ENCODE data around the gene OSTM1.
"Not testable (repeated sequence)": the region's sequence is repeated elsewhere in the genome, so short reads cannot be mapped to it uniquely, and the experiment has no call there.

Gene OSTM1

DNA sequence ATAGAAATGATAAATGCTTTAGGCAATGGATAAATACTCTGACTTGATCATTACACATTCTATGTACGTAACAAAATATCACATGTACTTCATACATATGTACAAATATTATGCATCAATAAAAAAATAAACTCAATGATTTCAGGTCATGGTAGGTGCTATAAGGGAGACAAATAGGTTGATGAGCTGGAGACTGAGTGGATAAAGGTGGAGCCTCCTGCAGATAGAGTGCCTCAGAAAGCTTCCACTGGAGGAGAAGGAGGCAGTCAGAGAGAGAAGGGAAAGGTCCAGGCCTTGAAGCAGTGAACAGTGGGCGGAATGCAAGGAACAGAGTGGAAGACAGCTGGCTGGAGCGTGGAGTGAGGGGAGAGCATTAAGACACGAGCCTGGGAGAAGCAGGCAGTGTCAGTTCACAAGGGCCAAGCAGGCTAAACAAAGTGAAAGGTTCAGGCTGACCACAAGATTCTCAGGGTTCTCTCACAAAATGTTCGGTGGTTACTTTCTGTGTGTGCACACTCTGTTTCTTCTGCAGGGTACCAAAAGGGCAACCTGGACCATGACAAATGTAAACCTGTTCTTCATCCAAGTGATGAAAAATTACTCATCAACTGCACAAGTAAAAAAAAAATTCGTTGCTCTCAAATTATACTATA is 60.6 kb downstream of the OSTM1 start:
- no peak for DNase-seq

DNA sequence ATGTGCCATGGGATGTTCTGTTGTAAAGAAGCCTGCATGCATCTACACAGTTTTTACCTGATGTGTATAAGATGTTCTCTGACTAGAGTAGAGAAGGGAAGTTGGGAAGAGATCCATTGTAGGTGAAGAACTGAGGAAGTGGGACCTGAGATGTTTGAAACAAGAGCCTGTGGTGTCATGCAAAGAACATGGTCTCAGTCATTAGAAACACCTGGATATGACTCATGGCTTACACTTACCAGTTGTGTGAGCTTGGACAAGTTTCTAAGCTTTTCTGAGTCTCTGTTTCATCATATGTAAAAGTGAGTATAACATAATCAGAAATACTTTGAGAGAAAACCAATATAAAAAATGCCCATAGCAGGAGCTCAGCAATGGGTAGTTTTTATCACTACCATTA is 64.6 kb downstream of the OSTM1 start:
- no peak for DNase-seq

DNA sequence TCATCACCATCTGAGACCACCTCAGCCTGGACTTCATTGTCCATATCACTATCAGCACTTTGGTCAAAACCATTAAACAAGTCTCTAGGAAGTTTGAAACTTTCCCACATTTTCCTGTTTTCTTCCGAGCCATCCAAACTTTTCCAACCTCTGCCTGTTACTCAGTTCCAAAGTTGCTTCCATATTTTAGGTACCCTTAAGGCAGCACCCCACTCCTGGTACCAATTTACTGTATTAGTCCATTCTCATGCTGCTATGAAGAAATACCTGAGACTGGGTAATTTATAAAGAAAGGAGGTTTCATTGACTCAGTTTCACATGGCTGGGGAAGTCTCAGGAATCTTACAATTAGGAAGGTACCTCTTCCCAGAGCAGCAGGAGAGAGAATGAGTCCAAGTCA is 65.3 kb downstream of the OSTM1 start:
- DNase-seq: not testable (repeated sequence)

DNA sequence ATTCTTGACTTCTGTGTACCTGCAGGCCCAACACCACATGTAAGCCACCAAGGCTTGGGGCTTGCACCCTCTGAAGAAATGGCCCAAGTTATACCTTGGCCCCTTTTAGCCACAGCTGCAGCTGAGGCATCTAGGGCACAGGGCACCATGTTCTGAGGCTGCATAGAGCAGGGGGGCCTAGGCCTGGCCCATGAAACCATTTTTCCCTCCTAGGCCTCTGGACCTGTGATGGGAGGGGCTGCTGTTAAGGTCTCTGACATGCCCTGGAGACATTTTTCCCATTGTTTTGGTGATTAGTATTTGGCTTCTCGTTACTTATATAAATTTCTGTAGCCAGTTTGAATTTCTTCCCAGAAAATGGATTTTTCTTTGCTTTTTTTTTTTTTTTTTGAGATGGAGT is 66.2 kb downstream of the OSTM1 start:
- no peak for DNase-seq

DNA sequence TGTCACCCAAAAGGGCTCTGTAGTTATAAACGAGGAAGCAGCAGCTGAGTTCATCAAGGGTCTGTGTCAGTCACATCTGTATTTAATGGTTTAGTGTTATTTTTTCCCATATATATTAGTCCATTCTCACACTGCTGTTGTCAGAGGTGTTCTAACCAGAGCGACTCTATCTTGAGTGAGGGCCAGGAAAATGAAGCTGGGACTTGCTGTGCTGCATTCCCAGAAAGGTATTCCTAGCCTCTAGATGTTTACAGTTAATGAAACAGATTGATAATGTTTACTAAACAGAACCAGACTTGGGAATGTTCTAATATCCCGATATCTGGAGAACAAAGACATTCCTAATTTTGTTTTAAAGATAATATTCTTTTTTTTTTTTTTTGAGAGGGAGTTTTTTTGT is 68.6 kb downstream of the OSTM1 start:
- DNase-seq: no peak

DNA sequence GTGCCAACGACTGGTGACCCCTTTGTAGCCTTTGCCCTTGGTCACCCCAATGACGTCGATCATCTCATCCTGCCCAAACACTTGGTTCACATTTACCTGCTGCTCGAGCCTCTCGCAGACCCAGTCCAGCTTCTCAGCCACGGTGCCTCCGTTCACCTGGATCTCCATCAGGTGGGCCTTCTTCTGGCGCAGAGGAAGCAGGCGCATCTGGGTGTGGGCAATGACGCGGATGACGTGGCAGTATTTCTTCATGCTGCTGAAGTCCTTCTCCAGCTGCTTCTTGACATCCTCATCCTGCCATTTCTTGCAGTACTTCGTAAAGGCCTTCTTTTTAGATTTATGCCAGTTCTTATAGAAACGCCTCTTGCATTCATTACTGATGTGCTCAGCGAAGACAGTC is 69.7 kb downstream of the OSTM1 start:
- DNase-seq: no peak

DNA sequence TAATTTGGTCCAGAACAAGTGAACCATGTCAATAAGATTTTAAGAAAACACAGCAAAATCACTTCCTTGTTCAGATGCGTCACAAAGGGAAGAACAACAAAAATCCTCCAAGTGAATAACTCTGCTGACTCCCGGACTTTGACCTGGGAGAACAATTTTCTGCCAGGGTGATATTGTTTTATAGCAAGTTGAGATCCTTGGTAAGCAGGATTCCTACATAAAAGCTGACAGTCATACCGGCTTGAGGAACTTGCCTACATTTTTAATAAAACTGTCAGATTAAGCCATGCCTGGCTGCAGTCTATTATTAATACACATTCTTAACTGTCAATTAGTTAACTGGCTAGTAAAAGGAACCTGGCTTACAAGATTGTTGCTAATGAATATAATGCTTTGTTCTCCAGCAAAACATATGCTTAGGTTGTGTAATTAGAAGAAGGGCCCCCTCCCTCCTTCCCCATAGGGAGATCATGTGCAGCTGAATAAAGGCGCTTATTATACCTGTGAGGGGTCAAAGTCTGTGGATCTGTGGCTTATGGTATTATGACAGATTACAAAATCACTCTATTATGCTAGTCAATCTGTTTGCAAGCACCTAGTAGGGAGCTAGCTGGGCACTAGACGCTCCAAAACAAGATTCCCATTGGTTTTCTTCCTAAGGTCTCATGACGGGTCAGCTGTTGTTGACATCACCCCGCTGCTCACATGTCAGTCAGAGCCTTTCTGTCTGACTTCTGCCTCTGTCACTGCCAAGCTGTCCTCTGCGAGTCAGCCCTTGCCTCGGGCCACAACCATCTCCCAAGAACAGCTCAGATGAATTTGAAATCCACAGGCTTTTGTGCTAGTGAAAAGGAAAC is 71.9 kb downstream of the OSTM1 start:
- DNase-seq: no peak

DNA sequence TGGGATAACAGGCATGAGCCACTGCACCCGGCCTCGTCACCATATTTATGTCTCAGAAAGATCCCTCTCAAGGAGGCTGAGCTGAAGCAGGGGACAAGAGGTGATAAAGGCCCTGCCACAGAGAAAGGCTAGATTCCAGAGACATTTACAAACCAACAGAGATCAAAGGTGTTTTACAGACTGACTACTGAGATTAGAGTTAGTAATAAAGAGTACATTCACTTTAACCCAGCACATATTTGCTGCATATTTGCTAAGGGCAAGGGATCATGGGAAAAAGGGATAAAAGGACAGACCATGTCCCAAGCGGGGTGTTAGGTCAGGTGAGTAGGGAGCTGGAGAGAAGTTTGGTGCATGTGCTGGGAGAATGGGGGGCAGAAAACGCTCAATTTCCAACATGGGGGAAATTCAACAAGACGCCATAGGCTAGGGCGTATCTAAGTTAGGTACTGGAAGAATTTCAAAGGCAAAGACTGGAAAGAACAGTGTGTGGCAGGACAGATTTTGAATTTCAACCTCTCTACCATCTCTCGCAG is 72.8 kb downstream of the OSTM1 start:
- DNase-seq: no peak

DNA sequence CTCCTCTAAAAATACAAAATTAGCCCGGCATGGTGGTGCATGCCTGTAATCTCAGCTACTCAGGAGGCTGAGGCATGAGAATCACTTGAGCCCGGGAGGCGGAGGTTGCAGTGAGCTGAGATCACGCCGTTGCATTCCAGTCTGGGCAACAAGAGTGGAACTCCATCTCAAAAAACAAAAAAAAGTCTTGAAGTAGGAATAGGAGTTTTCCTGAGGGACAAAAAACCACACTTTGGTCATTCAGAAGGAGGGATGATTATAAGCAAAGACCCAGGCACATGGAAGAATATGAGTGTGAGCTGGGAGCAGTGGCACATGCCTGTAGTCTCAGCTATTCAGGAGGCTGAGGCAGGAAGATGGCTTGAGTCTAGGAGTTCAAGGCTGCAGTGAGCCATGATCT is 74.3 kb downstream of the OSTM1 start:
- DNase-seq: not testable (repeated sequence)

DNA sequence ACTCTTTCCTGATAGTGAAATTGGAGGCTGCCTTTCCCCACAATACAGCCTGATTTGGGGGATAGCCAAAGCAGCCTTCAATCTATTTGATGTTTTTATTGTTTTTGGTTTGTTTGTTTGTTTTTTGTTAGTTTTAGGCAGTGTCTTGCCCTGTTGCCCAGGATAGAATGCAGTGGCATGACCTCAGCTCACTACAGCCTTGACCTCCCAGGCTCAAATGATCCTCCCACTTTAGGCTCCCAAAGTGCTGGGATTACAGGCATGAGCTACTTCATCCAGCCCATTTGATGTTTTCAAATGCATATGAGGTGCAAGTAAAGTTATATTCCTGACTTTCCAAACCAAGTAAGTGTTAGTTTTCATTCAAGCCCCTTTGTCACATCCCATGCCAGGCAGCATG is 75.2 kb downstream of the OSTM1 start:
- no peak for DNase-seq

DNA sequence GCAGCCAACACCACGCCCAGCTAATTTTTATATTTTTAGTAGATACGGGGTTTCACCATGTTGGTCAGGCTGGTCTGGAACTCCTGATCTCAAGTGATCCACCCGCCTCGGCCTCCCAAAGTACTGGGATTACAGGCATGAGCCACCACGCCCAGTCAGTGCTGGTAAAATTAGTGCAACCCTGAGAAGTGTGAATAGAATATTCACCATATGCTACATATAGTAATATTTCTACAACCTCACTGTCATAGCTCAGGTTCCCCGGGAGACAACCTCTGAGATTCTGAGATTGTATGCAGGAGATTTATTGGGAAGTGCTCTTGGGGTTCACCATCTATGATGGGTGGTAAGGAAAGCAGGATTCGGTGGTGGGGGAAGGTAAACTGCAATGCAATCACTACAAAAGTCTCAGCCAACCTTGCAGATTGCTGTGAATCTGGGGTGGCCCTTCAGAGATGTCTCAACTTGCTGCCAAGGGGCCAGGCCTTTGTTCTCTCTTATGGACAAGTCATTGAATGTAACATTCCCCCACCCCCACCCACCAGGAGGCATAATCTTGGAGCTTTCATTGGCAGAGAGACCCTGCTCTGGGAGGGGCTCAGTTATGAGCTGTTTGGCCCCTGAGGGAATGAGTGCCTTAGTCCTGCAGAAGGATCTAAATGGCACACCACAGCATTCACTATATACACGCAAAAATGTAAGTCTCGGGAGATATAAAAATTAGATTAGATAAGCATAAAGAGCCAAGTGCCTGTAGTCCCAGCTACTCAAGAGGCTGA is 82.6 kb downstream of the OSTM1 start:
- no peak for DNase-seq
